H1 (cell line): ENCODE measurements around the gene NHLH2. TPM values are rescaled to one million over a fixed set of nuclear protein-coding genes. Genes with fewer than 3 reads are reported as not detected.

Source experiments
- CTCF ChIA-PET: fragments of 300-600 bp; sonication (Branson Sonifier 250); formaldehyde crosslinking; loops from one replicate; lab custom pipeline; 2021; ENCODE audit not compliant: partially characterized antibody; lab: Charles Lee
- POLR2A ChIA-PET: fragments of 300-600 bp; sonication (Branson Sonifier 250); formaldehyde crosslinking; loops from one replicate; lab custom pipeline; 2021; ENCODE audit warnings: inconsistent platforms; ENCODE audit not compliant: partially characterized antibody; lab: Charles Lee
- DNase-seq, 2 experiments: peaks; one replicate each; pipeline versions ENCODE4 v3.0.0 to v3.0.0-alpha.2; 2010 to 2022; ENCODE audit warnings: low spot score in 2 of 2, low read depth in 1 of 2, mixed read lengths in 1 of 2
- FAIRE-seq: peaks from 2 replicates; lab custom pipeline; 2011; peaks lifted over from hg19 to GRCh38; lab: Jason Lieb, UNC
- H2AFZ ChIP-seq: 2 replicates; pipeline ENCODE4 v1.8.1; 2012; ENCODE audit warnings: low read length, inconsistent platforms
- H2AK5ac ChIP-seq: 2 replicates; pipeline ENCODE4 v1.6.1; 2013; ENCODE audit warnings: low read depth, low read length
- H2BK120ac ChIP-seq: replicated peaks from 2 replicates; pipeline ENCODE3; 2013; ENCODE audit warnings: low read depth, low read length, inconsistent platforms
- H2BK12ac ChIP-seq: 2 replicates; pipeline ENCODE4 v1.6.1; 2013; ENCODE audit warnings: low read depth, low read length
- H2BK15ac ChIP-seq: 2 replicates; pipeline ENCODE4 v1.6.1; 2013; ENCODE audit warnings: low read length
- H2BK20ac ChIP-seq: 2 replicates; pipeline ENCODE4 v1.6.1; 2013; ENCODE audit warnings: low read length
- H2BK5ac ChIP-seq: 2 replicates; pipeline ENCODE4 v1.6.1; 2013; ENCODE audit warnings: low read depth, low read length
- H3K14ac ChIP-seq: 2 replicates; pipeline ENCODE4 v1.6.1; 2013; ENCODE audit warnings: inconsistent platforms; ENCODE audit not compliant: insufficient read length
- H3K18ac ChIP-seq: 2 replicates; pipeline ENCODE4 v1.6.1; 2013; ENCODE audit warnings: low read length; ENCODE audit errors: extremely low read depth
- H3K23ac ChIP-seq: 2 replicates; pipeline ENCODE4 v1.6.1; 2013; ENCODE audit warnings: inconsistent platforms; ENCODE audit not compliant: insufficient read length
- H3K23me2 ChIP-seq: 2 replicates; pipeline ENCODE4 v1.6.1; 2013; ENCODE audit warnings: low read depth, low read length
- H3K27ac ChIP-seq: 2 replicates; pipeline ENCODE4 v1.6.1; 2011; ENCODE audit warnings: low read depth, low read length, inconsistent platforms
- H3K27me3 ChIP-seq, 4 experiments: replicated peaks in 1 of 4; 1 replicate in 1 of 4; 2 replicates in 3 of 4; pipeline versions ENCODE4 v1.6.1 to v1.8.1; 2011 to 2013; ENCODE audit warnings: low read length in 3 of 4, mild to moderate bottlenecking in 3 of 4, inconsistent platforms in 2 of 4, mixed read lengths in 2 of 4, moderate library complexity in 1 of 4; ENCODE audit not compliant: control insufficient read depth in 3 of 4, insufficient read depth in 3 of 4; ENCODE audit errors: extremely low read depth in 1 of 4
- H3K36me3 ChIP-seq, 4 experiments: 2 replicates each; pipeline versions ENCODE4 v1.6.1 to v1.8.1; 2011 to 2013; ENCODE audit warnings: mild to moderate bottlenecking in 4 of 4, low read length in 3 of 4, moderate library complexity in 2 of 4, control low read depth in 1 of 4, inconsistent platforms in 1 of 4; ENCODE audit not compliant: insufficient read depth in 4 of 4, control insufficient read depth in 2 of 4
- H3K4ac ChIP-seq: replicated peaks from 2 replicates; pipeline ENCODE3; 2013; ENCODE audit warnings: low read length, low read depth, mixed read lengths, inconsistent platforms; ENCODE audit not compliant: insufficient read length
- H3K4me1 ChIP-seq, 4 experiments: replicated peaks in 1 of 4; 1 replicate in 1 of 4; 2 replicates in 3 of 4; pipeline versions ENCODE4 v1.6.1 to v1.8.1; 2011 to 2013; ENCODE audit warnings: low read length in 3 of 4, inconsistent platforms in 2 of 4, mixed read lengths in 1 of 4; ENCODE audit not compliant: insufficient read depth in 4 of 4, control insufficient read depth in 3 of 4
- H3K4me2 ChIP-seq, 2 experiments: 2 replicates each; pipeline versions ENCODE4 v1.6.1 to v1.8.1; 2011 to 2013; ENCODE audit warnings: low read depth in 2 of 2, low read length in 2 of 2, control low read depth in 1 of 2, inconsistent platforms in 1 of 2, mild to moderate bottlenecking in 1 of 2; ENCODE audit not compliant: insufficient read depth in 1 of 2
- H3K4me3 ChIP-seq, 4 experiments: fragments of 200-600, 300-600 bp in 1 of 4; sonication (generic), shearing (Covaris generic), sonication (Bioruptor Twin) in 1 of 4; 2 replicates each; pipeline versions ENCODE4 v1.5.1 to v1.8.1; 2011 to 2016; ENCODE audit warnings: low read length in 4 of 4, low read depth in 3 of 4, control low read depth in 2 of 4, inconsistent platforms in 2 of 4, mild to moderate bottlenecking in 2 of 4, mixed read lengths in 1 of 4, moderate library complexity in 1 of 4; ENCODE audit not compliant: insufficient read depth in 2 of 4; ENCODE audit errors: extremely low read depth in 1 of 4
- H3K56ac ChIP-seq: replicated peaks from 2 replicates; pipeline ENCODE3; 2013; ENCODE audit warnings: low read depth, mild to moderate bottlenecking, mixed read lengths, low read length, inconsistent platforms; ENCODE audit not compliant: insufficient read length
- H3K79me1 ChIP-seq: 2 replicates; pipeline ENCODE4 v1.6.1; 2013; ENCODE audit warnings: low read depth, low read length, control low read depth
- H3K79me2 ChIP-seq, 2 experiments: 2 replicates each; pipeline versions ENCODE4 v1.6.1 to v1.8.1; 2012 to 2013; ENCODE audit warnings: low read length in 2 of 2, mild to moderate bottlenecking in 2 of 2, inconsistent platforms in 1 of 2; ENCODE audit not compliant: insufficient read depth in 2 of 2, control insufficient read depth in 1 of 2
- H3K9ac ChIP-seq, 4 experiments: replicated peaks in 1 of 4; 1 replicate in 1 of 4; 2 replicates in 3 of 4; pipeline versions ENCODE4 v1.6.1 to v1.8.1; 2011 to 2013; ENCODE audit warnings: low read depth in 3 of 4, low read length in 3 of 4, control low read depth in 2 of 4, mild to moderate bottlenecking in 2 of 4, moderate library complexity in 2 of 4, inconsistent platforms in 1 of 4; ENCODE audit errors: extremely low read depth in 1 of 4
- H3K9me3 ChIP-seq, 2 experiments: 2 replicates each; pipeline versions ENCODE4 v1.6.1 to v1.8.1; 2012 to 2013; ENCODE audit warnings: mild to moderate bottlenecking in 2 of 2, moderate library complexity in 2 of 2, control low read depth in 1 of 2, inconsistent platforms in 1 of 2, low read depth in 1 of 2, low read length in 1 of 2, mixed read lengths in 1 of 2; ENCODE audit not compliant: insufficient read depth in 2 of 2
- H4K20me1 ChIP-seq, 2 experiments: replicated peaks in 1 of 2; 2 replicates each; pipeline versions ENCODE3 to v1.8.1; 2011 to 2013; ENCODE audit warnings: inconsistent platforms in 2 of 2, low read length in 2 of 2, mild to moderate bottlenecking in 1 of 2; ENCODE audit not compliant: insufficient read depth in 2 of 2, control insufficient read depth in 1 of 2
- H4K5ac ChIP-seq: 2 replicates; pipeline ENCODE4 v1.6.1; 2013; ENCODE audit warnings: low read length, low read depth, mixed read lengths, inconsistent platforms; ENCODE audit not compliant: insufficient read length
- H4K8ac ChIP-seq: 2 replicates; pipeline ENCODE4 v1.8.0; 2013; ENCODE audit warnings: mild to moderate bottlenecking, moderate library complexity, low read length, inconsistent platforms; ENCODE audit not compliant: insufficient read depth; ENCODE audit errors: extremely low read depth
- H4K91ac ChIP-seq: replicated peaks from 2 replicates; pipeline ENCODE3; 2013; ENCODE audit warnings: low read length, mixed read lengths, inconsistent platforms; ENCODE audit not compliant: insufficient read length
- CHD2 ChIP-seq: IDR thresholded peaks from 2 replicates; pipeline ENCODE4 v1.6.1; 2012; ENCODE audit warnings: low read length, improper control_type of control experiment
- JUN ChIP-seq: IDR thresholded peaks from 2 replicates; pipeline ENCODE4 v1.6.1; 2011; ENCODE audit warnings: low read depth, mild to moderate bottlenecking, improper control_type of control experiment, low read length
- SIRT6 ChIP-seq: IDR thresholded peaks from one replicate; pipeline ENCODE4 v1.7.1; 2012; ENCODE audit warnings: low read length, inconsistent platforms
- WGBS, 2 experiments: shearing (Covaris generic) in 1 of 2; methylation state at CpG; one replicate each; pipeline versions ENCODE4 v1.1.6 to v1.1.7; 2013 to 2015; ENCODE audit warnings: low lambda C conversion rate in 2 of 2, mixed read lengths in 2 of 2, inconsistent platforms in 1 of 2, low coverage in 1 of 2, missing lambda C conversion rate in 1 of 2; ENCODE audit not compliant: insufficient replicate concordance in 2 of 2, insufficient coverage in 1 of 2, insufficient read length in 1 of 2; ENCODE audit errors: extremely low coverage in 1 of 2, missing lambda C conversion rate in 1 of 2; 5-methylcytosine and 5-hydroxymethylcytosine counted together
- polyA plus RNA-seq, 7 experiments: library from polyadenylated mRNA; depleted of rRNA in 3 of 7; stranded (reverse) in 5 of 7; unstranded in 2 of 7; fragments of >200 nt in 5 of 7; fragments of 200-250 nt in 2 of 7; gene quantifications; 1 replicate in 5 of 7; 2 replicates in 1 of 7; 4 replicates in 1 of 7; pipeline versions ENCODE4 v1.2.1 to v1.2.3, GENCODE V29; 2011 to 2013; ENCODE audit warnings: missing spikeins in 2 of 7, mixed read lengths in 2 of 7
- total RNA-seq: library from RNA; stranded (reverse); fragmentation: NEBNext Ultra II Directional; extraction: Animal tissue kit (Norgen Biotek cat#: 25700); gene quantifications from 2 replicates; pipeline ENCODE4 v1.2.1, GENCODE V29; 2021

The NHLH2 gene
- total and polyA plus RNA-seq, 2 of the 8 experiments (the other 6 are each of a cell fraction or from before 2014, with no cell fraction given): 0.92 to 1.1 TPM

GRCh38 chr1:115842948-115843347, 2.0 kb upstream of the NHLH2 start:
- ChIA-PET CTCF (interaction anchor here (0.6 to 1.6 kb wide), 3 partner anchors 9 to 365 kb away, joined by 3 to 4 read pairs (median 3); no protein-coding TSS in a partner anchor), POLR2A (no interaction called here)
- H2BK20ac ChIP-seq: no peak overlapping the region
- no peak overlapping the region for H2BK15ac ChIP-seq
- H3K4me3 ChIP-seq: no peak overlapping the region
- H2BK12ac ChIP-seq: no peak overlapping the region
- 94% methylated on average over 1 of the region's 1 CpG; no CpG with 5 or more reads in 1 of the 2 experiments for WGBS, 2 experiments
- no peak overlapping the region for H2AFZ ChIP-seq
- no peak overlapping the region for H2BK120ac ChIP-seq
- H3K23ac ChIP-seq: no peak overlapping the region
- DNase-seq: no peak
- peaks cover 9% of the 10 kb centered on the region; the same call in 1 of the 2 replicates for H3K23me2 ChIP-seq
- H3K9me3 ChIP-seq: no peaks in the 10 kb centered on the region
- H2AK5ac ChIP-seq: no peak overlapping the region
- no peak overlapping the region for H3K4ac ChIP-seq
- no peaks in the 10 kb centered on the region for H3K79me1 ChIP-seq
- no peak overlapping the region for H3K27ac ChIP-seq
- FAIRE-seq: no peak
- H4K8ac ChIP-seq: no peak overlapping the region
- H3K9ac ChIP-seq: 0 out of 7 replicates have a peak overlapping the region, but pooled peaks of 1 of the 4 experiments have one; percentile 3
- H3K14ac ChIP-seq: no peak overlapping the region
- no peak overlapping the region for H3K4me2 ChIP-seq
- no peak overlapping the region for H4K5ac ChIP-seq
- H3K36me3 ChIP-seq: no peaks in the 10 kb centered on the region
- no peak overlapping the region for H4K91ac ChIP-seq
- H4K20me1 ChIP-seq: no peaks in the 10 kb centered on the region
- H3K18ac ChIP-seq: no peak overlapping the region
- peaks cover 0 to 3% (median 2%) of the 10 kb centered on the region in 4 experiments; a peak in 3 of 7 replicates for H3K4me1 ChIP-seq
- H3K56ac ChIP-seq: no peak overlapping the region
- H3K79me2 ChIP-seq: no peaks in the 10 kb centered on the region
- no peak overlapping the region for H2BK5ac ChIP-seq
- peaks cover 0 to 8% (median 5%) of the 10 kb centered on the region in 4 experiments; a peak in 6 of 7 replicates for H3K27me3 ChIP-seq
- TF ChIP-seq JUN (no peak), CHD2 (no peak), SIRT6 (no peak)
